Naive thymus-derived CD8-positive, alpha-beta T cell (primary cell): Measurements from ENCODE around the gene KCNIP4. TPM values are rescaled to one million over a fixed set of nuclear protein-coding genes. Genes with fewer than 3 reads are reported as not detected.
"Not testable (repeated sequence)": the region's sequence is repeated elsewhere in the genome, so short reads cannot be mapped to it uniquely, and the experiment has no call there.

ENCODE experiments used
- ATAC-seq, 2 donors: fragments of 150-1000 bp; cut with Tn5 transposase in 1 of 2; sonication (Bioruptor Pico), chemical (Tn5 transposase) in 1 of 2; 1 replicate in 1 of 2; 2 replicates in 1 of 2; pipeline ENCODE4 v1.10.0; 2021; ENCODE audit warnings: mild to moderate bottlenecking in 2 of 2, moderate library complexity in 2 of 2
- POLR2A ChIA-PET: fragments of 350-600 bp; sonication (Branson Sonifier 250); formaldehyde crosslinking; loops from one replicate; lab custom pipeline; 2021; ENCODE audit warnings: antibody characterized with exemption; lab: Charles Lee
- DNase-seq, 10 donors: peaks; one replicate each; pipeline versions ENCODE4 v3.0.0 to v3.0.0-alpha.2; 2020 to 2022
- H3K27ac Mint-ChIP-seq, 10 donors: one replicate each; pipeline ENCODE4 v1.8.0; 2020 to 2022; ENCODE audit warnings: mild to moderate bottlenecking in 10 of 10, mixed read lengths in 10 of 10, moderate library complexity in 4 of 10, inconsistent platforms in 1 of 10
- H3K27me3 Mint-ChIP-seq, 5 donors: one replicate each; pipeline ENCODE4 v1.8.0; 2021 to 2022; ENCODE audit warnings: mixed read lengths in 5 of 5
- H3K36me3 Mint-ChIP-seq, 3 donors: one replicate each; pipeline ENCODE4 v1.8.0; 2020 to 2022; ENCODE audit warnings: mixed read lengths in 3 of 3, mild to moderate bottlenecking in 2 of 3, inconsistent platforms in 1 of 3
- H3K4me1 Mint-ChIP-seq, 4 donors: one replicate each; pipeline ENCODE4 v1.8.0; 2021 to 2022; ENCODE audit warnings: mixed read lengths in 4 of 4
- H3K4me3 Mint-ChIP-seq, 10 donors: one replicate each; pipeline ENCODE4 v1.8.0; 2020 to 2022; ENCODE audit warnings: mild to moderate bottlenecking in 10 of 10, mixed read lengths in 10 of 10, moderate library complexity in 6 of 10, inconsistent platforms in 1 of 10
- H3K9me3 Mint-ChIP-seq, 9 donors: one replicate each; pipeline ENCODE4 v1.8.0; 2020 to 2022; ENCODE audit warnings: mixed read lengths in 9 of 9, mild to moderate bottlenecking in 3 of 9, inconsistent platforms in 1 of 9, moderate library complexity in 1 of 9
- polyA plus RNA-seq, 3 donors: library from polyadenylated mRNA; unstranded; fragments of 300-500 nt; fragmentation: Illumina TruSeq; gene quantifications; one replicate each; pipeline ENCODE4 v1.2.3, GENCODE V29; 2021
- total RNA-seq, 8 experiments: library from RNA in 2 of 8; stranded (reverse) in 2 of 8; gene quantifications; one replicate each; pipeline ENCODE4 v1.2.3 and lab custom pipeline; 2021 to 2026

The KCNIP4 gene
- total and polyA plus RNA-seq, 5 experiments from 2014 or later = 0.19 to 0.36 TPM; not detected in 3

DNA sequence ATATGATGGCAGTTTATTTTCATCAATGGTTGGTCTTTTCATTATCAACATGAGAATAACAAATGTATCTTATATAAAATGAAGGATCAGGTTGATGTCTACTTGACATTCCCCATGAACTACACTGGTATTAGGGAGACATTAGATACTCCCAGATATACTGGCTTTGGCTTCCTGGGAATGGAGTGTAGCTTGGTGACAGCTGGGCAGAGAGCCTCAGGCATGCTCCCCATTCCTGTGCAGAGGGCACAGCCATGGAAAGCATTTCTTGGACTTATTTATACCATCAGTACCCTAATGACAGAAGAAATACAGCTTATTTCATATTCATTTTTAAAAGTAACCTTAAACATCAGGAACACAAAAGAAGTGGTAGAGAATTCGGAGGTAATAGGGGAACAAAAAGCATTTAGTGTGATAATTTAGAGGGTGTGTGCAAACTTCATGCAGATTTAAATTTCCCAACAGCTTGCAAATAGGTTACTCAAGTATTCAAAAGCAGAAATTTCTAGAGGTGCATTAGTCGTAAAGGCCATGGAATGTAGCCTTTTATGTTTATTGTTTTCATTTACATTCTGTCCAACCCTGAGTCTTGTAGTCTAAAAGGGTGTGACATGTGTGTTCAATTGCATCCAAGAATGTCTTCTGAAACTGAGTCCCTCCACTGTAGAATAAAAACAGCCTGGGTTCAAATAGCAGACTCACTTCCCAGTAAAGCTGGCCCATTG, 573.8 kb downstream of the KCNIP4 start:
- no peaks in the 10 kb centered on the region for H3K4me1 Mint-ChIP-seq

DNA sequence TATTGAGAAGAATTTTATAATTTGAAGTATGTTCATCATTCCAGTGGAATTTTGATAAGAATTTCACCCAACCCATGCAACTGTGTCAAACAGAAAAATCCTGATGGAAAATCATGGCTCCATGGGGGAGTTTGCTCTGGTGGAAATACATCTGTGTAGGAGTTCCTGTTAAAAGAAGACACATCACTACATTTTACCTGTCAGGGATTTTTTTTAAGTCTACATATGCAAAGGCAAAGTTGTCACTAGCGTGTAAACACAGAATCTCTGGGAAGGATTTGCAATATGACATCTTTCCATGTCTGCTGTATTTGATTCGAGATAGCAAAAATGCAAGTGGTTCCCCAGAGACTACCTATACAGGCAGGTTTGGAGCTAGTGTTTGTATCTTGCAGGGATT, 581.0 kb downstream of the KCNIP4 start:
- Mint-ChIP-seq H3K27me3 (peaks cover 0 to 4% (median 0%) of the 10 kb centered on the region in 5 donors), H3K36me3 (peaks cover 0 to 3% (median 0%) of the 10 kb centered on the region in 3 donors), H3K4me1 (no peaks in the 10 kb centered on the region), H3K27ac (no peak overlapping the region), H3K9me3 (peaks cover 0 to 16% (median 2%) of the 10 kb centered on the region in 9 donors), H3K4me3 (no peak overlapping the region)
- POLR2A ChIA-PET = no interaction called here
- DNase-seq (no peak), ATAC-seq (no peak)

More for the DNA sequence above, 573.8 kb downstream of the KCNIP4 start:
- Mint-ChIP-seq H3K27ac (no peak overlapping the region), H3K27me3 (peaks cover 0 to 8% (median 0%) of the 10 kb centered on the region in 5 donors), H3K4me3 (no peak overlapping the region), H3K9me3 (peaks cover 0 to 34% (median 7%) of the 10 kb centered on the region in 9 donors), H3K36me3 (no peaks in the 10 kb centered on the region)
- POLR2A ChIA-PET = no interaction called here
- DNase-seq = no peak
- no peak for ATAC-seq

DNA sequence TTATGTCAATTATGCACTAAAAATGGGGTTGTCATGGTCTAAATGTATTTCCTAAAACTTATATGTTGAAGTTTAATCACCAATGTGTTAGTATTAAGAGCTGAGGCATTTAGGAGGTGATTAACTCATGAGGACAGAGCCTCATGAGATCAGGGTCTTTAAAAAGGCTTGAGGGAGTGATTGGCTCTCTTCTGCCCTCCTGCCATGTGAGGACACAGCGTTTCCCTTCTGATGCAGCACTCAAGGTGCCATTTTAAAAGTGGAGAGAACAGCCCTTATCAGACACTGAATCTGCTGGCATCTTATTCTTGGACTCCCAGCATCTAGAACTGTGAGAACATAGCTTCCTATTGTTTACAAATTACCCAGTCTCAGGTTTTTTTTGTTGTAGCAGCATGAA, 581.7 kb downstream of the KCNIP4 start:
- Mint-ChIP-seq H3K27me3 (peaks cover 0 to 4% (median 0%) of the 10 kb centered on the region in 5 donors), H3K27ac (no peak overlapping the region), H3K36me3 (peaks cover 0 to 3% (median 0%) of the 10 kb centered on the region in 3 donors), H3K4me3 (no peak overlapping the region), H3K4me1 (no peaks in the 10 kb centered on the region), H3K9me3 (peaks cover 0 to 16% (median 2%) of the 10 kb centered on the region in 9 donors)
- no peak for DNase-seq
- POLR2A ChIA-PET = no interaction called here
- no peak for ATAC-seq

DNA sequence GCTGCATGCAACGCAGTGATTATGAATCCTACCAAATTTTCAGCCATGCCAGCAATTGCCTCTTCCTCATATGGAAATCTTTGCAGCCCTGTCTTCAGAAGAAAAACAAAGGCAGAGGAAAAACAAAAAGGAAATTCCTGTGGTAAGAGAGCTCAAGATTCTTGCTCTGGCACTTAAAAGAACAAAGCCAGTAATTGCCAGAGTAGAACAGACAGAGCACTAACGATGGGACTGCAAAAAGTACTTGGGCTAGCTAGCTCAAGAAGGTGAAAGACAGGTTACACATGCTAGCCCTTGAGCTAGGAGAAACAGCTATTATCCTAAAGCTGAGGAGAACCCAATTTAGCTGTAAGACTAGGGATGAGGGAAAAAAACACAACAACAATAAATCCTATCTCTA, 582.3 kb downstream of the KCNIP4 start:
- peaks cover 0 to 14% (median 3%) of the 10 kb centered on the region in 9 donors for H3K9me3 Mint-ChIP-seq
- ATAC-seq = no peak
- peaks cover 0 to 4% (median 0%) of the 10 kb centered on the region in 5 donors for H3K27me3 Mint-ChIP-seq
- DNase-seq = no peak
- H3K36me3 Mint-ChIP-seq = peaks cover 0 to 3% (median 0%) of the 10 kb centered on the region in 3 donors
- no peaks in the 10 kb centered on the region for H3K4me1 Mint-ChIP-seq
- no peak overlapping the region for H3K27ac Mint-ChIP-seq
- H3K4me3 Mint-ChIP-seq = no peak overlapping the region
- POLR2A ChIA-PET = no interaction called here

DNA sequence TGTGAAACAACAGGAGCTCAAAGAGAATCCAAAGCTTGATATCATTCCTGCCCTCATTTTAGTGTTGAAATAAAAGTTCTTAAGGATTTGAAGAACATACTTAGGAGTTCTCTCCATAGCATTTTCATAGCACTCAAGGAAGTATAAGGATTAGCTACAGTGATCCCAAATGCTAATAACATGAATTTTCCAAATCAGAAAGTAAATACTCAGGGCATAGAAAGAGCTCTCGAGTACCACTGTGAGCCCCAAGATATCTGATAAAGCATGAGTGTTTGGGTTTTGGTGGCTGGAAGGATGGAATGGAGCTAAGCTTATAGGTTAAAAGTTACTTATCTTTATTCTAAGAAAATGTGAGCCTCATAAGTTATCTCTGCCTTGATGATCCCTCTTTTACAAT, 584.9 kb downstream of the KCNIP4 start:
- Mint-ChIP-seq H3K9me3 (peaks cover 0 to 6% (median 3%) of the 10 kb centered on the region in 9 donors), H3K27me3 (no peaks in the 10 kb centered on the region), H3K27ac (no peak overlapping the region), H3K36me3 (peaks cover 0 to 3% (median 0%) of the 10 kb centered on the region in 3 donors), H3K4me3 (no peak overlapping the region), H3K4me1 (no peaks in the 10 kb centered on the region)
- DNase-seq (no peak), ATAC-seq (no peak)
- POLR2A ChIA-PET = no interaction called here

DNA sequence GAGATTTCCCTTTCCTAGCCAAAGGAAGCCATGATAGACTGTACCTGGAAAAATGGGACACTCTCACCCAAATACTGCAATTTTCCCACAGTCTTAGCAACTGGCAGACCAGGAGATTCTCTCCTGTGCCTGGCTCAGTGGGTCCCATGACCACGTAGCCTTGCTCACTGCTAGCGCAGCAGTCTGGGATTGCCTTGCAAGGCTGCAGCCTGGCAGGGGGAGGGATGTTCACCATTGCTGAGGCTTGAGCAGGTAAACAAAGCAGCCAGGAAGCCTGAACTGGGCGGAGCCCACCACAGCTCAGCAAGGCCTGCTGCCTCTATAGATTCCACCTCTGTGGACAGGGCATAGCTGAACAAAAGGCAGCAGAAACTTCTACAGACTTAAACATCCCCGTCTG, 596.2 kb downstream of the KCNIP4 start:
- H3K27ac Mint-ChIP-seq, H3K36me3 Mint-ChIP-seq, DNase-seq, H3K4me3 Mint-ChIP-seq, H3K27me3 Mint-ChIP-seq, ATAC-seq, H3K4me1 Mint-ChIP-seq, POLR2A ChIA-PET: not testable (repeated sequence)
- peaks cover 0 to 50% (median 20%) of the 10 kb centered on the region in 9 donors for H3K9me3 Mint-ChIP-seq

DNA sequence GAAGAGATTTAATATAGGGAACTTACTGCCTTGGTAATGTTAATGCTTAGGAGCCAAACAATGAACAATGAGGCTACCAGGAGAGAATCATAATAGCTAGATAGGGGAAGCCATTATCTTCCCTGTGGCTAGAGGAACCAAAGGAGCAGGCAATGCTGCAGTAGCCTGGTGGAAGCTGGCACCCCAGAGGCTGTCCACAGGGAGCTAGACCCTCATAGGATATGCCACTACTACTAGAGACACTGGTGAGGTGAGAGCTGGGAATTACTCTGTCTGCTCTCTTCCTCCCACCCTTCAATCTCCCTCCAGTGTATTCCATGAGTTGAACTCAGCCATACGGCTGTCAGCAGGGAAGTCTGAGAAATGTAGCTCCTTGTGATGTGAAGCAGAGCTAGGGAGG, 601.4 kb downstream of the KCNIP4 start:
- peaks cover 0 to 4% (median 0%) of the 10 kb centered on the region in 5 donors for H3K27me3 Mint-ChIP-seq
- H3K9me3 Mint-ChIP-seq = peaks cover 2 to 25% (median 10%) of the 10 kb centered on the region in 9 donors
- H3K27ac Mint-ChIP-seq = no peak overlapping the region
- POLR2A ChIA-PET = no interaction called here
- DNase-seq = no peak
- no peaks in the 10 kb centered on the region for H3K4me1 Mint-ChIP-seq
- peaks cover 0 to 9% (median 0%) of the 10 kb centered on the region in 3 donors for H3K36me3 Mint-ChIP-seq
- H3K4me3 Mint-ChIP-seq = no peak overlapping the region
- no peak for ATAC-seq

DNA sequence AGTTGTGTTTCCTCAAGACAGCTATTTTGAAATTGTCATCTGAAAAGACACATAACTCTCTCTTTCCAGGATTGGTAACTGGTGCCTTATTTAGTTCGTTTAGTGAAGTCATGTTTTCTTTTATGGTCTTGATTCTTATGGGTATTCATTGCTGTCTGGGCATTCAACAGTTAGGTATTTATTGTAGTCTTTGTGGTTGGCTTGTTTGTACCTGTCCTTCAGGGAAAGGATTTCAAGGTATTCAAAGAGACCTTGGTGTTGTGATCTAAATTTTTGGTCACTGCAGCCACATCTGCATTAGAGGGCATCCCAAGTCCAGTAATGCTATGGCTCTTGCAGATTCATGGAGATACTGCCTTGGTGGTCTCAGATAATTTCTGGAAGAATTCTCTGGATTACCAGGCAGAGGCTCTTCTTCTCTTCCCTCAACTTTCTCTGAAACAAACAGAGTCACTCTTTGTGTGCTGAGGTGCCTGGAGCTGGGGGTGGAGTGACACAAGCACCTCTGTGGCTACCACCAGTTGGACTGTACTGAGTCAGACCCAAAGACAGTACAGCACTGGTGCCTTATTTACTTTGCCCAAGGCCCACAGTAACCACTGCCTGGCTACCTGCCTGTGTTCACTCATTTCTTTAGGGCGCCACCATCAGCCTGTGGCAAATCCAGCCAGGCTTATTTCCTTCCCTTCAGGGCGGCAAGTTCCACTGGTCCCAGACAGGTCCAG, 620.4 kb downstream of the KCNIP4 start:
- POLR2A ChIA-PET = no interaction called here
- Mint-ChIP-seq H3K27me3 (peaks cover 0 to 5% (median 0%) of the 10 kb centered on the region in 5 donors), H3K9me3 (peaks cover 17 to 45% (median 31%) of the 10 kb centered on the region in 9 donors), H3K4me3 (no peak overlapping the region), H3K36me3 (peaks cover 0 to 13% (median 2%) of the 10 kb centered on the region in 3 donors), H3K27ac (peak overlapping the region in 1 of 10 donors; percentile 78), H3K4me1 (no peaks in the 10 kb centered on the region)
- DNase-seq (no peak), ATAC-seq (no peak)

DNA sequence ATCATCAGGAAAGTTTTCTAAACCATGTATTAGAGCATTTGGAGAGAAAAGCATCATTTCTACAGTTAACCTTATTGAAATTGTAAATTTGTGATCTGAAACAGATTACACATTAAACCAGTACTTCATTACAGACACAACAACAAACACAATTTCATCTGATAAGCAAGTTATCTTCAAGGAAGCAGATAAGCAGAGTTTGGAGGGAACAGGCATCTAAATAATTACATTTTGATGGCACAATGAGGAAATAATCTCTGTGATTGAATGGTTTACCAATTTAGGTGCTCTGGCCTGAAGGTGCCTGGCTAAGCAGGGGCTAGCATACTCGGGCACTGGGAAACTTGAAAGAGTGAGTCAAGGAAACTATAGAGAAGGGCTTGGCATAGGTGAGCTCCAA, 628.5 kb downstream of the KCNIP4 start:
- H3K27me3 Mint-ChIP-seq = no peaks in the 10 kb centered on the region
- peaks cover 0 to 5% (median 0%) of the 10 kb centered on the region in 3 donors for H3K36me3 Mint-ChIP-seq
- POLR2A ChIA-PET = no interaction called here

DNA sequence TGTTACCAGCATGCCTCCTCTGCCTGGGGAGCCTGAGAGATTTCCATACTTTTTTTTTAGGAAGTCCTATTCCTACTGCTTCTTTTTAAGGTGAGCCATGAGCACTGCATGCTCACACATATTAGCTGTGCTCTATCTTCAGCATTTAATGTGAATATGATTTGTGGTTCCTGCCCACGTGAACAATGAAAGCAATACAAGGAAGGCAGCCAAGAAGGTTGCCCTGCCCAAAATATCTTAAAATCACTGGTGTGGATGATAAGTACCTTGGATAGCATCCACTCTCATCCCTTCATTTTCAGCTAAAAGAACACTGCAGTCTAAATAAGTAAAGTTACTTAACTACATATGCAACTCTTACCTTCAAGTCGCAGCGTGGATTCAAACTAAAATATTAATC, 640.9 kb downstream of the KCNIP4 start:
- Mint-ChIP-seq H3K27ac (no peak overlapping the region), H3K4me3 (no peak overlapping the region), H3K27me3 (peaks cover 13 to 33% (median 15%) of the 10 kb centered on the region in 5 donors), H3K36me3 (no peaks in the 10 kb centered on the region), H3K4me1 (no peaks in the 10 kb centered on the region), H3K9me3 (peaks cover 0 to 11% (median 0%) of the 10 kb centered on the region in 9 donors)
- ATAC-seq (no peak), DNase-seq (no peak)
- POLR2A ChIA-PET = no interaction called here

More for the DNA sequence above, 628.5 kb downstream of the KCNIP4 start:
- ATAC-seq (no peak), DNase-seq (no peak)
- Mint-ChIP-seq H3K4me1 (no peaks in the 10 kb centered on the region), H3K4me3 (no peak overlapping the region), H3K9me3 (peaks cover 14 to 39% (median 25%) of the 10 kb centered on the region in 9 donors), H3K27ac (no peak overlapping the region)

DNA sequence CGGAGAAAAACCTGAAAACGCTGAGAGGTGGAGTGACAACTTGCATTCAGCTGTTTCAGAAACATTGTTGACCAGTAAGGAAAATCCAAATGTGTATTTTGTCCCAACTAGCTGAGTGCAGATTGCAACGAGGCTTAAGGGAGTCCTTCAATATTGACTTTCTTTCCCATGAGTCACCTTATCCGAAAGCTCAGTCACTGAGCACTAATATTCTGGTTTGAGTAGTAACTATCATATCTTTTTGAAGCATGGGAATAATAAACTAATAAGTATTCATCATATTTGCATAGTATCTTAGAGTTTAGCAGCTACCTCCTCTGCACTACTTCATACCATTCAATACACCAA, 644.1 kb downstream of the KCNIP4 start:
- POLR2A ChIA-PET = no interaction called here
- Mint-ChIP-seq H3K27me3 (peaks cover 13 to 33% (median 19%) of the 10 kb centered on the region in 5 donors), H3K36me3 (no peaks in the 10 kb centered on the region), H3K4me3 (no peak overlapping the region), H3K9me3 (peaks cover 0 to 8% (median 0%) of the 10 kb centered on the region in 9 donors), H3K4me1 (no peaks in the 10 kb centered on the region), H3K27ac (no peak overlapping the region)
- DNase-seq = no peak
- ATAC-seq = no peak

DNA sequence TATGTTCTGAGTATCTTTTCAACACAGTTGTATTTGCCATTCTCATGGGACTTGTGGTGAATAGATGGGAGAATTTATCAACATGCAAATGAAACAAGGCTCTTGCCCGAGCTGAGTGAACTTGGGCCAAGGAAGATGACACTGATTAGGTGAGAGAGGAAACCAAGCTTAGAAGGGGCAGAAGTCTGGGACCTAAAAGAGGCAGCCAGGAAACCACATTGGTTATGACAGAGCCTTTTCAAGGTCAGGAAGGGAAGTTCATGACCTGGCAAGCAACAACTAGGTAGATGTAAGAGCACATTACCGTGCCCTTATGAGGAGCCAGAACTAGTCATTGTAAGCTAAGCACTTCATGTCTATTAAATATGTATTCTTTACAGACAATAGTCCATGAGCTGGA, 658.0 kb downstream of the KCNIP4 start:
- Mint-ChIP-seq H3K36me3 (peaks cover 0 to 8% (median 0%) of the 10 kb centered on the region in 3 donors), H3K27ac (no peak overlapping the region), H3K4me1 (peaks cover 0 to 7% (median 5%) of the 10 kb centered on the region in 4 donors), H3K27me3 (peaks cover 0 to 6% (median 0%) of the 10 kb centered on the region in 5 donors), H3K9me3 (peaks cover 0 to 17% (median 8%) of the 10 kb centered on the region in 9 donors), H3K4me3 (no peak overlapping the region)
- POLR2A ChIA-PET = no interaction called here
- DNase-seq (no peak), ATAC-seq (peak in 1 of 2 donors; percentile 35)

DNA sequence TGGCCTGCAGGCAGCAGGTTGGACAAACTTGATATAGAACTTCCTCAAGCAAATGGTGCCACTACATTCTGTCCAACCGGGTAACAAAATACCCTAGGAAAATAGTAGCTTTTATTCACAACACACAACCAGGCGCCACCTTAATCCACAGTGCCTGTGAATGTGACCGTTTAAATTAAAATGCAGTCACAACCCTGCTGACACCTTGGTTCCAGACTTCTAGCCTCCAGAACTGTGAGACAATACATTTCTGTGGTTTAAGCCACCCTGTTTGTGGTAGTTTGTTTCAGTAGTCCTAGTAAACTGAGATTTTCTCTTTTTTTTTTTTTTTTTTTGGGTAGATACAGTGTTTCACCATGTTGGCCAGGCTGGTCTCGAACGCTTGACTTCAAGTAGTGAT, 672.5 kb downstream of the KCNIP4 start:
- no peak for ATAC-seq
- Mint-ChIP-seq H3K27me3 (no peaks in the 10 kb centered on the region), H3K36me3 (no peaks in the 10 kb centered on the region), H3K4me1 (no peaks in the 10 kb centered on the region), H3K9me3 (peaks cover 0 to 20% (median 0%) of the 10 kb centered on the region in 9 donors), H3K27ac (no peak overlapping the region), H3K4me3 (no peak overlapping the region)
- DNase-seq = no peak
- POLR2A ChIA-PET = no interaction called here
